ENCODE measurements around the gene TOP3B. TPM values are rescaled to one million over a fixed set of nuclear protein-coding genes. Genes with fewer than 3 reads are reported as not detected.

Gene TOP3B
- total and polyA plus RNA-seq, 10 of the 15 experiments (the other 5 are each of a cell fraction or from before 2014, with no cell fraction given), result 0.60 to 47.3 (median 33.7) TPM

DNA sequence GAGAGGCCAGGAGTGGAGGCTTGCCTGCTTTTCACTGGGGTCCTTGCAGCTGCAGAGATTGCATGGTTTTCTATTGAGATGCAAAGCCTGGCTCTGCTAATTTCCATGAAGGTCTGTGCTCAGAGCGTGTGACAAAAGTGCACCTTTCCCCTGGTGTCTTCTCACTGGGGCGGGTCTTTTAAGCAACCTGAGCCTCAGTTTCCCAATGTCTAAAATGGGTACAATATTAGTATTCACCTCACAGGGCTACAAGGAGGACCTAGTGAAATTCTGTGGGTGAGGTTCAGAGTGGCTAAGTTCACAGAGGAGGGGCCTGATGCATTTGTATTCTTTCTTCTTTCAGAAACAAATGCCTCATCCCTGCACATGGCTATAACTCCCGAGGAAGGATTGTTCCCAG, 50.2 kb downstream of the TOP3B start:
- WGBS (ENCODE audit: insufficient coverage, insufficient replicate concordance, low lambda C conversion rate, missing lambda C conversion rate), result 70% methylated on average over 3 of the region's 3 CpGs
- H3K27ac ChIP-seq (ENCODE audit: control insufficient read depth, insufficient read depth), result no peak overlapping the region
- H3K4me3 ChIP-seq, result no peak overlapping the region
- H2AFZ ChIP-seq (ENCODE audit: control insufficient read depth, low read depth, low read length), result no peak overlapping the region
- no peaks in the 10 kb centered on the region for H3K27me3 ChIP-seq (replicated peaks in 1 of 2; ENCODE audit: control insufficient read depth in 2 of 2, insufficient read depth in 2 of 2, low read length in 1 of 2)
- in situ Hi-C loops (cut with MboI) (loop anchor here (10.0 kb wide), 1 partner anchor 58 kb away; no protein-coding TSS in a partner anchor), intact Hi-C loops (cut with micrococcal nuclease; ENCODE audit: unreplicated experiment) (loop anchor here (10.0 kb wide), 1 partner anchor 158 kb away; no protein-coding TSS in a partner anchor)
- FAIRE-seq (no peak), DNase-seq (ENCODE audit: low read depth, low spot score) (no peak), ATAC-seq (no peak)
- ChIA-PET SMC1A (ENCODE audit: uncharacterized antibody, unreplicated experiment) (no interaction called here), POLR2A (no interaction called here), RAD21 (ENCODE audit: unreplicated experiment) (no interaction called here), CTCF (no interaction called here)
- BruUV-seq (replicated peaks), result no TSS peak
- H3K9me3 ChIP-seq (replicated peaks; ENCODE audit: control insufficient read depth, insufficient read depth, low read length), result no peaks in the 10 kb centered on the region
- H3K9ac ChIP-seq (ENCODE audit: control insufficient read depth, insufficient read depth, low read length), result no peak overlapping the region
- no peaks in the 10 kb centered on the region for H3K79me2 ChIP-seq (ENCODE audit: control insufficient read depth, insufficient read depth, low read length)
- no peak overlapping the region for H3K4me2 ChIP-seq (ENCODE audit: control insufficient read depth, insufficient read depth)
- H3K4me1 ChIP-seq (ENCODE audit: control insufficient read depth, insufficient read depth, low read length), result peaks cover 2% of the 10 kb centered on the region
- no peaks in the 10 kb centered on the region for H4K20me1 ChIP-seq (ENCODE audit: control insufficient read depth, insufficient read depth)
- TF ChIP-seq RBBP5 (conservative IDR thresholded peaks at IDR 0.05) (no peak), NFXL1 (IDR thresholded peaks at IDR 0.05; ENCODE audit: borderline replicate concordance) (no peak), PAX8 (IDR thresholded peaks at IDR 0.05) (no peak), FOXM1 (IDR thresholded peaks at IDR 0.05; ENCODE audit: low read depth, low read length) (no peak), HDGF (IDR thresholded peaks at IDR 0.05) (no peak), DPF2 (IDR thresholded peaks at IDR 0.05) (no peak), ZNF384 (IDR thresholded peaks at IDR 0.05; ENCODE audit: borderline replicate concordance, low read depth, low read length) (no peak), KAT2A (conservative IDR thresholded peaks at IDR 0.05; ENCODE audit: control insufficient read depth, low read depth, low read length) (no peak)
- TF ChIP-seq, protein P1, sequence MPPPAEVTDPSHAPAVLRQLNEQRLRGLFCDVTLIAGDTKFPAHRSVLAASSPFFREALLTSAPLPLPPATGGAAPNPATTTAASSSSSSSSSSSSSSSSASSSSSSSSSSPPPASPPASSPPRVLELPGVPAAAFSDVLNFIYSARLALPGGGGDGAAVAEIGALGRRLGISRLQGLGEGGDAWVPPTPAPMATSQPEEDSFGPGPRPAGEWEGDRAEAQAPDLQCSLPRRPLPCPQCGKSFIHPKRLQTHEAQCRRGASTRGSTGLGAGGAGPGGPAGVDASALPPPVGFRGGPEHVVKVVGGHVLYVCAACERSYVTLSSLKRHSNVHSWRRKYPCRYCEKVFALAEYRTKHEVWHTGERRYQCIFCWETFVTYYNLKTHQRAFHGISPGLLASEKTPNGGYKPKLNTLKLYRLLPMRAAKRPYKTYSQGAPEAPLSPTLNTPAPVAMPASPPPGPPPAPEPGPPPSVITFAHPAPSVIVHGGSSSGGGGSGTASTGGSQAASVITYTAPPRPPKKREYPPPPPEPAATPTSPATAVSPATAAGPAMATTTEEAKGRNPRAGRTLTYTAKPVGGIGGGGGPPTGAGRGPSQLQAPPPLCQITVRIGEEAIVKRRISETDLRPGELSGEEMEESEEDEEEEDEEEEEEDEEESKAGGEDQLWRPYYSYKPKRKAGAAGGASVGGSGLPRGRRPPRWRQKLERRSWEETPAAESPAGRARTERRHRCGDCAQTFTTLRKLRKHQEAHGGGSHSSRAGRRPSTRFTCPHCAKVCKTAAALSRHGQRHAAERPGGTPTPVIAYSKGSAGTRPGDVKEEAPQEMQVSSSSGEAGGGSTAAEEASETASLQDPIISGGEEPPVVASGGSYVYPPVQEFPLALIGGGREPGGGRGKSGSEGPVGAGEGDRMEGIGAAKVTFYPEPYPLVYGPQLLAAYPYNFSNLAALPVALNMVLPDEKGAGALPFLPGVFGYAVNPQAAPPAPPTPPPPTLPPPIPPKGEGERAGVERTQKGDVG (CRISPR knock-in tag; IDR thresholded peaks at IDR 0.05), result no peak
- TF ChIP-seq, protein P2, sequence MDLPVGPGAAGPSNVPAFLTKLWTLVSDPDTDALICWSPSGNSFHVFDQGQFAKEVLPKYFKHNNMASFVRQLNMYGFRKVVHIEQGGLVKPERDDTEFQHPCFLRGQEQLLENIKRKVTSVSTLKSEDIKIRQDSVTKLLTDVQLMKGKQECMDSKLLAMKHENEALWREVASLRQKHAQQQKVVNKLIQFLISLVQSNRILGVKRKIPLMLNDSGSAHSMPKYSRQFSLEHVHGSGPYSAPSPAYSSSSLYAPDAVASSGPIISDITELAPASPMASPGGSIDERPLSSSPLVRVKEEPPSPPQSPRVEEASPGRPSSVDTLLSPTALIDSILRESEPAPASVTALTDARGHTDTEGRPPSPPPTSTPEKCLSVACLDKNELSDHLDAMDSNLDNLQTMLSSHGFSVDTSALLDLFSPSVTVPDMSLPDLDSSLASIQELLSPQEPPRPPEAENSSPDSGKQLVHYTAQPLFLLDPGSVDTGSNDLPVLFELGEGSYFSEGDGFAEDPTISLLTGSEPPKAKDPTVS (IDR thresholded peaks at IDR 0.05; ENCODE audit: low read depth, low read length), result no peak
- TF ChIP-seq, protein P3, sequence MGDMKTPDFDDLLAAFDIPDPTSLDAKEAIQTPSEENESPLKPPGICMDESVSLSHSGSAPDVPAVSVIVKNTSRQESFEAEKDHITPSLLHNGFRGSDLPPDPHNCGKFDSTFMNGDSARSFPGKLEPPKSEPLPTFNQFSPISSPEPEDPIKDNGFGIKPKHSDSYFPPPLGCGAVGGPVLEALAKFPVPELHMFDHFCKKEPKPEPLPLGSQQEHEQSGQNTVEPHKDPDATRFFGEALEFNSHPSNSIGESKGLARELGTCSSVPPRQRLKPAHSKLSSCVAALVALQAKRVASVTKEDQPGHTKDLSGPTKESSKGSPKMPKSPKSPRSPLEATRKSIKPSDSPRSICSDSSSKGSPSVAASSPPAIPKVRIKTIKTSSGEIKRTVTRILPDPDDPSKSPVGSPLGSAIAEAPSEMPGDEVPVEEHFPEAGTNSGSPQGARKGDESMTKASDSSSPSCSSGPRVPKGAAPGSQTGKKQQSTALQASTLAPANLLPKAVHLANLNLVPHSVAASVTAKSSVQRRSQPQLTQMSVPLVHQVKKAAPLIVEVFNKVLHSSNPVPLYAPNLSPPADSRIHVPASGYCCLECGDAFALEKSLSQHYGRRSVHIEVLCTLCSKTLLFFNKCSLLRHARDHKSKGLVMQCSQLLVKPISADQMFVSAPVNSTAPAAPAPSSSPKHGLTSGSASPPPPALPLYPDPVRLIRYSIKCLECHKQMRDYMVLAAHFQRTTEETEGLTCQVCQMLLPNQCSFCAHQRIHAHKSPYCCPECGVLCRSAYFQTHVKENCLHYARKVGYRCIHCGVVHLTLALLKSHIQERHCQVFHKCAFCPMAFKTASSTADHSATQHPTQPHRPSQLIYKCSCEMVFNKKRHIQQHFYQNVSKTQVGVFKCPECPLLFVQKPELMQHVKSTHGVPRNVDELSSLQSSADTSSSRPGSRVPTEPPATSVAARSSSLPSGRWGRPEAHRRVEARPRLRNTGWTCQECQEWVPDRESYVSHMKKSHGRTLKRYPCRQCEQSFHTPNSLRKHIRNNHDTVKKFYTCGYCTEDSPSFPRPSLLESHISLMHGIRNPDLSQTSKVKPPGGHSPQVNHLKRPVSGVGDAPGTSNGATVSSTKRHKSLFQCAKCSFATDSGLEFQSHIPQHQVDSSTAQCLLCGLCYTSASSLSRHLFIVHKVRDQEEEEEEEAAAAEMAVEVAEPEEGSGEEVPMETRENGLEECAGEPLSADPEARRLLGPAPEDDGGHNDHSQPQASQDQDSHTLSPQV (IDR thresholded peaks at IDR 0.05), result no peak
- TF ChIP-seq, protein P4, sequence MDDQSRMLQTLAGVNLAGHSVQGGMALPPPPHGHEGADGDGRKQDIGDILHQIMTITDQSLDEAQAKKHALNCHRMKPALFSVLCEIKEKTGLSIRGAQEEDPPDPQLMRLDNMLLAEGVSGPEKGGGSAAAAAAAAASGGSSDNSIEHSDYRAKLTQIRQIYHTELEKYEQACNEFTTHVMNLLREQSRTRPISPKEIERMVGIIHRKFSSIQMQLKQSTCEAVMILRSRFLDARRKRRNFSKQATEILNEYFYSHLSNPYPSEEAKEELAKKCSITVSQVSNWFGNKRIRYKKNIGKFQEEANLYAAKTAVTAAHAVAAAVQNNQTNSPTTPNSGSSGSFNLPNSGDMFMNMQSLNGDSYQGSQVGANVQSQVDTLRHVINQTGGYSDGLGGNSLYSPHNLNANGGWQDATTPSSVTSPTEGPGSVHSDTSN (IDR thresholded peaks at IDR 0.05; ENCODE audit: insufficient replicate concordance, low read depth, low read length), result no peak
- no peaks in the 10 kb centered on the region; a peak in 1 of 4 replicates for H3K36me3 ChIP-seq (ENCODE audit: control insufficient read depth in 2 of 2, insufficient read depth in 2 of 2, low read length in 1 of 2)
